ENCODE measurements around the gene FBXO15.

The FBXO15 gene, protein sequence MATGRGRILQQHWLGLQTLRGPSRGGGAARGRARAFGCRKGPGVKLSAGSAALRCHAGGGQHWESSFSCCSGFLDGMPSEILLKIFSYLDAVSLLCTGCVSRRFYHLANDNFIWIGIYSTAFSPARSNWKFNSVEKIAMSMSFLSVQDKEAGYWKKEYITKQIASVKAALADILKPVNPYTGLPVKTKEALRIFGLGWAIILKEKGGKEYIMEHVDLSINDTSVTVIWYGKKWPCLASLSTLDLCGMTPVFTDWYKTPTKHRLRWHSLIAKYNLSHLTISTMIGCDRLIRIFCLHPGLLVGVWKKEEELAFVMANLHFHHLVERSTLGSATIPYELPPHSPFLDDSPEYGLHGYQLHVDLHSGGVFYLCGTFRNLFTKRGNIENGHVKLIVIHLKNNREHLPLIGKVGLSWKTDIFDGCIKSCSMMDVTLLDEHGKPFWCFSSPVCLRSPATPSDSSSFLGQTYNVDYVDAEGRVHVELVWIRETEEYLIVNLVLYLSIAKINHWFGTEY

DNA sequence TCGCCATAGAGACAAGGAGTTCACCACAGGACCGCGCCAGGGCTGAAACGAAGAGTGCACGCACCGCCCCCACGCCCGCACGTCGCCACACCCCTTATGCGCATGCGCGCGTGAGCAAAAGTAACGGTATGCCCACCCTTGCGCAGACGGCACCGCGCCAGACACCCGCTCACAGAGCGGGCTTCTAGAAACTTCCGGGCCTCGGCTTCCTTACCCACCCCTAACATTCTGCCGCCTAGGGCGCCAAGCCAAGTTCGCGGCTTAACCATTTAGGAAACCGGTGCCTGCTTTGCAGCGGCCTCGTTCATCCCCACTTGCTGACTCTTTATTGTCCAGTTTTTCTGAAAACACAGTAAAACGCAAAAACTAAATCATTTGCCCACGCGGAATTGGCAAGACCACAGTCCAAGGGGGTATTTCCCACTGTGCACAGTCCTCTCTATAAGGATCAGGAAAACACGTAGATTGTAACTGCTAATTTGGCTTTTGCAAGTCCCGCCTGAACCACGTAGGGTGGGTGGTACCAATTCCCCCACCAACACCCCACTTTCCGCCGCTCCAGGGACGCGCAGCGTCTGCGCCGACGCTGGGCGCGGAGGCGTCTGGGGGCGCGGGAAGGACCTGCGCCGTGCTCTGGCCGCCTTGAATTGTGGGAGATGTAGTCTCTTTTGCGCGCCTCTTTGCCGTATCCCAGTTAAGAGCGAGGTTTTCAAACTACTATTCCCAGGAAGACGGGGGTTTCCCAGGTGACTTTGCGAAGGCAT, at the start of gene FBXO15, which contains the start of gene TIMM21:
Gene FBXO15 (minus strand): TSS at position 56 of the 764 bp plus-strand sequence. CDS start 49 bp downstream, at position 7.
Gene TIMM21 (plus strand): TSS at position 745 of the 764 bp plus-strand sequence. CDS start 286 bp downstream, outside the sequence.
- TF ChIP-seq, protein P1, sequence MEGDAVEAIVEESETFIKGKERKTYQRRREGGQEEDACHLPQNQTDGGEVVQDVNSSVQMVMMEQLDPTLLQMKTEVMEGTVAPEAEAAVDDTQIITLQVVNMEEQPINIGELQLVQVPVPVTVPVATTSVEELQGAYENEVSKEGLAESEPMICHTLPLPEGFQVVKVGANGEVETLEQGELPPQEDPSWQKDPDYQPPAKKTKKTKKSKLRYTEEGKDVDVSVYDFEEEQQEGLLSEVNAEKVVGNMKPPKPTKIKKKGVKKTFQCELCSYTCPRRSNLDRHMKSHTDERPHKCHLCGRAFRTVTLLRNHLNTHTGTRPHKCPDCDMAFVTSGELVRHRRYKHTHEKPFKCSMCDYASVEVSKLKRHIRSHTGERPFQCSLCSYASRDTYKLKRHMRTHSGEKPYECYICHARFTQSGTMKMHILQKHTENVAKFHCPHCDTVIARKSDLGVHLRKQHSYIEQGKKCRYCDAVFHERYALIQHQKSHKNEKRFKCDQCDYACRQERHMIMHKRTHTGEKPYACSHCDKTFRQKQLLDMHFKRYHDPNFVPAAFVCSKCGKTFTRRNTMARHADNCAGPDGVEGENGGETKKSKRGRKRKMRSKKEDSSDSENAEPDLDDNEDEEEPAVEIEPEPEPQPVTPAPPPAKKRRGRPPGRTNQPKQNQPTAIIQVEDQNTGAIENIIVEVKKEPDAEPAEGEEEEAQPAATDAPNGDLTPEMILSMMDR (IDR thresholded peaks at IDR 0.05; ENCODE audit: low read depth, low read length) = no peak
- H3K4me3 ChIP-seq (ENCODE audit: low read depth, low read length) = peak within 1 kb of the TSS; percentile 70
- in situ Hi-C loops (cut with HindIII; ENCODE audit: low sequenced_read_pairs) = no loop called here
- DNase-seq (ENCODE audit: low read depth, low spot score) = peak; percentile 99

DNA sequence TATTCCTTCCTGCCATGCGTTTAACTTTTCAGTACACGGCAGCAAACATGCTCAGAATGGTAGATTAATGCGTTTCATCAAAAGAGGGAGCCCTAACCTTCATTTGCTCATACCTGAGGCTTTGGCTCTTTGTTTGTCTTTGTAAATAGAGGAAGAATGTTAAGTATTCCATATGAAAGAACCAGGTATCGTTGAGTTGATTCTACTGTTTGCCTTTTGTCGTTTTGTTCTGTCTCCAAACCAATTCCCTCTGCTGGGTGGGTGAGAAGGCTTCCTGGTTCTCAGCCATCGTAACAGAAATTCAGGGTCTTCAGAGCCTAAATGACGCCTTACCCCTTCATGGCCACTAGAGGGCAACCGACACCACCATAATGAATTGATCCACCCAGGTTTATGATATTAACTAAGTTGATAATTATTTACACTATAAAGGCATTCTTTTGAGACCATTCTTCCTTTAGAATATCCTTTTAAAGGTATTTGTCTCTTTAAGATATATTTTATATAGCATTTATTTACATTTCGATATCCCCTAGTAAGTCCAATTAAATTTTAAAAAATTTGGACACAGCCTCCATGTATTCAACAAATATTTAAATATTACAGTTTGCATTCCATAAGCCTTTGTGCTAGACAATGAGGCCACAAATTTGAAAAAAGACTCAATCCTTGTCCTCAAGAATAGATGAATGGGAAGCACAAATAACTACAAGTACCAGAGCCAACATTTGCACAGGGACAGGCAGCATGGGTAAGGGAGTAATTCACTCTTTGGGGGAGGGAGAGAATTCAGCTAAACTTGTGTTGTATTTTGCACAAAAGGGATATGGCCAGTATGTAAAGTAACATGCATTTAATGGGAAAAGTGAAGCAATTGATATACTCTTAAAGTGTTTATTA, 48.8 kb upstream of the FBXO15 start:
- in situ Hi-C loops (cut with HindIII; ENCODE audit: low sequenced_read_pairs) = no loop called here
- TF ChIP-seq, protein P1 (IDR thresholded peaks at IDR 0.05; ENCODE audit: low read depth, low read length) = peak; percentile 79
- no peak overlapping the region for H3K4me3 ChIP-seq (ENCODE audit: low read depth, low read length)
- DNase-seq (ENCODE audit: low read depth, low spot score) = peak; percentile 74

DNA sequence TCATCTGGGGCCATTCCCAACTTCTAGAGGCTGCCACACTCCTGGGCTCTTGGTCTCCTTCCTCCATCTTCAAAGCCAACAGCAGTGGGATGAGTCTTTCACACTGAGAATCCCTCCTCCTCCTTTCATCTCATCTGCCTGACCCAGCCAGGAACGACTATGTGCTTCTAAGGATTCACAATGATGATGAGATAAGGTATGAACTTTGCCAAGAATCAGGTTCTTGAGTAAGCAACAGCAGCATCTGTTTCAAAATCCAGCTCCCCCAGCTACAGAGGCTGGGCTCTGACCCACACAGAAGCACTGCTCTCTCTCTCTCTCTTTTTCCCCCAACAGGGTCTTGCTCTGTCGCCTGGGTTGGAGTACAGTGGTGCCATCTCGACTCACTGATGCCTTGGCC, 47.1 kb upstream of the FBXO15 start:
- H3K4me3 ChIP-seq (ENCODE audit: low read depth, low read length) = no peak overlapping the region
- no peak for DNase-seq (ENCODE audit: low read depth, low spot score)
- in situ Hi-C loops (cut with HindIII; ENCODE audit: low sequenced_read_pairs) = no loop called here
- TF ChIP-seq, protein P1 (IDR thresholded peaks at IDR 0.05; ENCODE audit: low read depth, low read length) = no peak

DNA sequence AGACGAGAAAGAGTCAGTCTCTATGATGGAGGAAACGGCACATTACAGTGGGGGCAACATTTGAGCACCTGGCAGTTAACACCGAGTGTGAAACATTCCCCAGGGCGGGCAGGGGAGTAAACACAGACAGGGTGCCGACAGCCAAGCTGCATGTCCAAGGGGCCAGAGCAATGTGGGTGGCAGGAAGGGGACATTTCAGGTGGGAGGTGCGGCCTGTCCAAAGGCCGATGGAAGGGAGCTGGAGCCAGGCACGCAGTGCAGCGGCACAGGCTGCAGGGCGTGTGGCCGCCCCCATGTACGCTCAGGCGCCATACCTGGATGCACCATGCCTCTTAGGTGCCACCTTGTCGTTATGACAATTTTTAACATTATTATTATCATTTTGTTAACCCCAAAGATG, 43.9 kb upstream of the FBXO15 start:
- H3K4me3 ChIP-seq (ENCODE audit: low read depth, low read length) = no peak overlapping the region
- in situ Hi-C loops (cut with HindIII; ENCODE audit: low sequenced_read_pairs) = no loop called here
- TF ChIP-seq, protein P1 (IDR thresholded peaks at IDR 0.05; ENCODE audit: low read depth, low read length) = no peak
- DNase-seq (ENCODE audit: low read depth, low spot score) = no peak

DNA sequence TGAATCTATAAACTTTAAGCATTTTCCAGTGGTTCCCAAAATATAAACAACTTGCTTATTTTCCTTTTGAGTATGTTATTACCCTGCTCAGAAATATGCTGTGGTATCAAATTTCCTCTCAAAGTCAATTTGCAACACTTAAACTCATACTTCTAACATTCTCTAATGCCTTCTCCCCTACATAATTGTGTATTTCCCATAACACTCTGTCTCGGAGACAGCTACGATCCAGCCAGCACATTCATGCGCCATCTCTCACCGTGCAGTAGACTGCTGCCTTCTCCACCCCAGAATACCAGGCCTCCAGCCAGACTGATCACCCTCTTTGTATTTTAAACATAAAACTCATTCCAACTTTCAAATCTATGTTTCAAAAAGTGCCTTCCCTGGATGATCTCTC, 42.5 kb upstream of the FBXO15 start:
- TF ChIP-seq, protein P1 (IDR thresholded peaks at IDR 0.05; ENCODE audit: low read depth, low read length) = no peak
- DNase-seq (ENCODE audit: low read depth, low spot score) = peak; percentile 11
- no peak overlapping the region for H3K4me3 ChIP-seq (ENCODE audit: low read depth, low read length)
- in situ Hi-C loops (cut with HindIII; ENCODE audit: low sequenced_read_pairs) = no loop called here

DNA sequence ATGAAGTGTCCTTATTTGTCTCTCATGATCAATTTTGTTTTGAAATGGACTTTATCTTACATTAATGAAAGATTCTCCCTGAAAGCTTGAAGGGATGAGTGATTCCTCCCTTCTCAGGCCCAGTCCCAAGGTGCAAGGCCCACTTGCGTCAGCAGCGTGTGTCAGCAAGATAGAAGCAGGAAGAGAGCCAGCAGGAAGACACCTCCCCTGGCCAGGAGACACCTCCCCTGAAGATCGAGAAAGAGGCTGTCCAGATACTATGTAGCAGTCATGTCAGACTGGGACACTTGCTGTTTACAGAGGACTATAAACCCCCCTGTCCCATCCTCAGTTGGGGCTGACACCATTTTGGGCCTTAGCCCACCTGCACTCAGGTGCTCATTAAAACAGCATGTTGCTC, 39.0 kb upstream of the FBXO15 start:
- in situ Hi-C loops (cut with HindIII; ENCODE audit: low sequenced_read_pairs) = no loop called here
- no peak for DNase-seq (ENCODE audit: low read depth, low spot score)
- no peak overlapping the region for H3K4me3 ChIP-seq (ENCODE audit: low read depth, low read length)
- TF ChIP-seq, protein P1 (IDR thresholded peaks at IDR 0.05; ENCODE audit: low read depth, low read length) = no peak
